Measurements from ENCODE around the gene EXOSC1. TPM values are rescaled to one million over a fixed set of nuclear protein-coding genes. Genes with fewer than 3 reads are reported as not detected.

EXOSC1 gene
- total and polyA plus RNA-seq, 2 donors (not counting 1 experiment from before 2014, with no cell fraction given) = 32.2 to 44.5 TPM

DNA sequence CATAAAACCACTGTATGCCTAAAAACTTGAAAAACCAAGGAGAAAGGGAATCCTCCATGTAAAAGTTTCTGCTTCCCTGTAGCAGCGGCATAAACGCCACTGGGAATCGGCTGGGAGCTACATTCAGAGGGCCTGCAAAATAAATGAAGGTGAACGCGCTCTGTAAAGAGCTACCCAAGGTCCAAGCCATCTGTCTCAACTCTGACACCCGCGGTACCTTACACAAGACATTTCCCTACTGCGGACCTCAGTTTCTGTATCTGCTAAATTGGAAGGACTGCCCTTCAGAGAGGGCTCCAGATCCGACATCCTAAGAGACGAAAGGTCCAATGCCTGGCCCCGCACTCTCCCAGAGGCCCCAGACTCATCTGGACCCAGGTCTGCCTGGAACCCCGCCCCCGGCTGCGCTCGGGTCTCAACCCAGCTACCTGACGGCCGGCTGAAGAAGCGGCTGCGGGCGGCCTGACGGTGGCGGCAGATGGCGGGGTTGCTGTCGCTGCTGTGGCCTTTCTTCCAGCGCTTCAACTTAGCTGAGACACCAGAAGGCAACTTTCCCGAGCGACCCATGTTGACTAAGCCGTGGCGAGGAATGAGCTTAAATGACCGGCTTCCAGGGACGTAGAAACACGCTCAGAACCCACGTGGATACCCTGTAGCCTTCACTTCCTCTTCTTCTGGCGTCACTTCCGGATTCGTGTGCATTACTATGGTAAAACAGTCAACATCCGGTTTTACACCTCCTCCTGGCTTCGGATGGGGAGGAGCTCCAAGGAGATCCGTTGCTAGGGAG is 44.9 kb downstream of the EXOSC1 start, which contains the start of gene RRP12:
Gene RRP12 (minus strand): TSS at position 676 of the 790 bp plus-strand sequence. CDS start 109 bp downstream, at position 567.
- peak within 1 kb of the TSS; percentile 97 for H3K27ac Mint-ChIP-seq
- Histone ChIP-seq H3K27me3 (replicated peaks in 1 of 4; ENCODE audit: control extremely low read depth in 1 of 4, control insufficient read depth in 3 of 4, insufficient read depth in 4 of 4, low read length in 3 of 4) (no peaks in the 10 kb centered on the region), H3K9ac (ENCODE audit: low read length) (peak within 1 kb of the TSS; percentile 83), H3K4me3 (ENCODE audit: control extremely low read depth in 1 of 5, extremely low read depth in 1 of 5, insufficient read depth in 1 of 5, low read depth in 2 of 5, low read length in 4 of 5) (peak within 1 kb of the TSS; percentile 68 to 98 (median 81)), H4K20me1 (ENCODE audit: control insufficient read depth, insufficient read depth, low read length, poor library complexity, severe bottlenecking) (peaks cover 5% of the 10 kb centered on the region), H2AFZ (ENCODE audit: insufficient read depth, low read depth, low read length, poor library complexity, severe bottlenecking) (peak within 1 kb of the TSS; percentile 64), H3K36me3 (replicated peaks in 1 of 2; ENCODE audit: control extremely low read depth in 1 of 2, control insufficient read depth in 1 of 2, extremely low read depth in 1 of 2, insufficient read depth in 2 of 2, low read length in 1 of 2) (peaks cover 0 to 8% of the 10 kb centered on the region in 2 experiments), H3K4me1 (ENCODE audit: control insufficient read depth in 2 of 2, insufficient read depth in 2 of 2, low read length in 2 of 2) (peaks cover 12 to 19% of the 10 kb centered on the region in 2 donors), H3K9me3 (ENCODE audit: control extremely low read depth in 1 of 3, control insufficient read depth in 2 of 3, insufficient read depth in 1 of 3, low read length in 2 of 3) (no peaks in the 10 kb centered on the region), H3K27ac (ENCODE audit: low read length in 2 of 2) (peak within 1 kb of the TSS; percentile 90 to 94), H3K79me2 (ENCODE audit: control insufficient read depth, insufficient read depth, low read length) (peaks cover 17% of the 10 kb centered on the region), H3K4me2 (replicated peaks; ENCODE audit: low read depth, low read length, poor library complexity, severe bottlenecking) (peak within 1 kb of the TSS; percentile 81)
- H3K27me3 Mint-ChIP-seq = no peaks in the 10 kb centered on the region
- intact Hi-C loops (cut with micrococcal nuclease) = loop anchor here (1.0 kb wide), 7 partner anchors 25 to 286 kb away; partner anchors contain the start of genes ARHGAP19, AVPI1, EXOSC1 and FRAT2
- POLR2A ChIA-PET = interaction anchor here (0.7 to 1.6 kb wide), 3 partner anchors 14 to 82 kb away, joined by 3 to 12 read pairs (median 3); partner anchors contain the start of gene FRAT1
- DNase-seq (peak; percentile 97), ATAC-seq (ENCODE audit: low read depth) (peak; percentile 88)
- no peaks in the 10 kb centered on the region for H3K9me3 Mint-ChIP-seq (ENCODE audit: insufficient read depth)
- H3K4me3 Mint-ChIP-seq = peak within 1 kb of the TSS; percentile 98
- peaks cover 15% of the 10 kb centered on the region for H3K4me1 Mint-ChIP-seq
- WGBS (ENCODE audit: insufficient coverage) = under 1% methylated on average over 33 of the region's 39 CpGs
- CTCF ChIA-PET = interaction anchor here (0.6 to 3.0 kb wide), 10 partner anchors 9 to 1171 kb away, joined by 3 to 16 read pairs (median 4); partner anchors contain the start of gene FRAT1
- TF ChIP-seq EZH2 (IDR thresholded peaks at IDR 0.05; ENCODE audit: borderline replicate concordance, insufficient read depth, low read depth, low read length, poor library complexity, severe bottlenecking) (no peak), CTCF (IDR thresholded peaks at IDR 0.05) (no peak)
